ENCODE measurements around the gene CLCA1. TPM values are rescaled to one million over a fixed set of nuclear protein-coding genes. Genes with fewer than 3 reads are reported as not detected.
A peak's percentile ranks its signal among the peaks of the same experiment; 100 is the strongest.

CLCA1 gene
- total and polyA plus RNA-seq, 2 experiments from 2014 or later = not detected

- peak; percentile 39 for ATAC-seq
Measured at GRCh38 chr1:86503406-86504136, 34.8 kb downstream of the CLCA1 start.

More at GRCh38 chr1:86503406-86504136, 34.8 kb downstream of the CLCA1 start:
- Histone ChIP-seq H3K4me2 (peak overlapping the region; percentile 74), H3K4me3 (peak overlapping the region; percentile 51), H3K9me2 (ENCODE audit: insufficient read depth) (no peaks in the 10 kb centered on the region), H2AFZ (peak overlapping the region; percentile 39), H3K27me3 (ENCODE audit: insufficient read depth) (no peaks in the 10 kb centered on the region), H3F3A (replicated peaks; ENCODE audit: low read depth) (peaks cover 4% of the 10 kb centered on the region; the same call in 1 of the 2 replicates), H3K79me2 (replicated peaks; ENCODE audit: insufficient read depth) (no peaks in the 10 kb centered on the region), H3K27ac (ENCODE audit: low read depth) (peak overlapping the region; percentile 99), H4K20me1 (replicated peaks; ENCODE audit: insufficient read depth) (no peaks in the 10 kb centered on the region), H3K36me3 (ENCODE audit: insufficient read depth) (no peaks in the 10 kb centered on the region), H3K4me1 (ENCODE audit: insufficient read depth) (peaks cover 13% of the 10 kb centered on the region; the same call in 1 of the 2 replicates)
- TF ChIP-seq NANOG (IDR thresholded peaks at IDR 0.05; ENCODE audit: borderline replicate concordance) (no peak), EZH2phosphoT487 (IDR thresholded peaks at IDR 0.05; ENCODE audit: unreplicated experiment) (no peak), REST (IDR thresholded peaks at IDR 0.05; ENCODE audit: unreplicated experiment) (no peak), ZNF462 (CRISPR knock-in tag; IDR thresholded peaks at IDR 0.05) (no peak), EZH2 (IDR thresholded peaks at IDR 0.05; ENCODE audit: low read depth, unreplicated experiment) (no peak), ZNF331 (CRISPR knock-in tag; IDR thresholded peaks at IDR 0.05; ENCODE audit: low read depth) (no peak), STAT1 (IDR thresholded peaks at IDR 0.05; ENCODE audit: unreplicated experiment) (no peak), POLR2AphosphoS5 (IDR thresholded peaks at IDR 0.05; ENCODE audit: low read depth) (no peak), CREB1 (CRISPR knock-in tag; IDR thresholded peaks at IDR 0.05; ENCODE audit: low read depth) (no peak), JUNB (IDR thresholded peaks at IDR 0.05; ENCODE audit: unreplicated experiment) (no peak), CTCF (conservative IDR thresholded peaks at IDR 0.05; ENCODE audit: low read depth in 2 of 2) (no peak), ZNF114 (CRISPR knock-in tag; IDR thresholded peaks at IDR 0.05) (no peak), ETS1 (IDR thresholded peaks at IDR 0.05) (no peak)
- Mint-ChIP-seq H3K27ac (peak overlapping the region; percentile 98), H3K9me3 (peaks cover 8% of the 10 kb centered on the region), H3K36me3 (ENCODE audit: low read depth) (no peaks in the 10 kb centered on the region; the same call in 2 of the 3 replicates), H3K4me3 (peak overlapping the region; percentile 78; the same call in 2 of the 3 replicates), H3K27me3 (ENCODE audit: insufficient read depth, low read depth, poor library complexity) (peaks cover 2% of the 10 kb centered on the region), H3K4me1 (peaks cover 36% of the 10 kb centered on the region)
- peak; percentile 34 for DNase-seq (ENCODE audit: low spot score)
